HG03097 (cell line): ENCODE data around the gene TFB1M.
"Not testable (repeated sequence)": the region's sequence is repeated elsewhere in the genome, so short reads cannot be mapped to it uniquely, and the experiment has no call there.

Experiments used
- ATAC-seq: cut with Tn5 transposase; IDR thresholded peaks from one replicate; pipeline ENCODE4 v1.9.1; 2021; ENCODE audit not compliant: unreplicated experiment, low FRiP score

Gene TFB1M

DNA sequence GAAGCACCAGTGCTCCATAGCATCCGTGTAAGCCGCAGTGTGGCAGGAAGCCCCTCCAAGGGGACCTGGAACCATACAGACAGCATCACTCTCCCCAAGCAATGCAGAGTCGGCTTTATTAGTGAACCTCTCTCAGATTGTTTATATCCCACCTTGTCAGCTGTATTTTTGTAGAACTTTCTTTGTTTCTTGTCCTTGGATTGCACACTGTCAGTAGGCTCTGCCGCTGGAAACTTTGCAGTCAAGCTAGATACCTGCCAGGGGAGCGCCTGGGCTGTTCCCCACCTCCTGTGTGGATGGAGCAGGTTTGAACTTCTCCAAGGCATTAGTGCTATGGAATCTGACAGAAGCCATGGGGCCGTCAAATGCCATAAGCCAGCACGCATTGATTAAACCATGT, 69.1 kb downstream of the TFB1M start:
- ATAC-seq, result no peak

DNA sequence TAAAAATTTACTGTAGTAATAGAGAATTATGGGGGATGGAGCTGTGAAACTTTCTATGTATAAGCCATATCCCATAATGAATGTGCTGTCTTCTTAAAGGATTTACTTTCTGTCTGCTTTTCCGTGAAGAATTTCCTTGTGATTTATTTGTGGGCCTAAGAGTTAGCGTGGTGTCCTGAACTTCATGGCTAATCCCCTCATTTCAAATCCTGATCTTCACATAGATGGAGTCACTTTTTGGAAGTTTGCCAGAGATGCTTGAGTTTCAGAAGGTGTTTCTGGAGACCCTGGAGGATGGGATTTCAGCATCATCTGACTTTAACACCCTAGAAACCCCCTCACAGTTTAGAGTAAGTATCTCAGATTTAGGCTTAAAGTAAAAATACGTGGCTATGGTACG, 69.8 kb downstream of the TFB1M start:
- no peak for ATAC-seq

DNA sequence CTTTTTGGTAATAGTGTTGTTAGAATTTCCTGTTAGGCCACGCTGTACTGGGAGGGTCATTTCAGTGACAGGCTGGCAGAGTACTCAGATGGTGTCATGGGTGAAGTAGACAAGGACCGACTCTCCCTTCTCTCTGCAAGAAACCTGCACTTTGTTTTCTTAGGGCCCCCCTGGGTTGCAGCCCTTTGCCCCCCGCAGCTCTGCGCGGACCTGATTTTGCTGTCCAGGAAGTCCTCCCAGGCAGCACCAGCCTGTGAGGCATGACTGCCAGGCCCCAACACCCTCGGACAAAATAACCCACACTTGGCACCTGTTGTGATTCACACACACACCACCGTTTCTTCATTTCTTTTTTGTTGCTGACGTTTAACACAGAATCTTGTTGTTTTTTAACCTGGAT, 72.3 kb downstream of the TFB1M start:
- ATAC-seq, result no peak

DNA sequence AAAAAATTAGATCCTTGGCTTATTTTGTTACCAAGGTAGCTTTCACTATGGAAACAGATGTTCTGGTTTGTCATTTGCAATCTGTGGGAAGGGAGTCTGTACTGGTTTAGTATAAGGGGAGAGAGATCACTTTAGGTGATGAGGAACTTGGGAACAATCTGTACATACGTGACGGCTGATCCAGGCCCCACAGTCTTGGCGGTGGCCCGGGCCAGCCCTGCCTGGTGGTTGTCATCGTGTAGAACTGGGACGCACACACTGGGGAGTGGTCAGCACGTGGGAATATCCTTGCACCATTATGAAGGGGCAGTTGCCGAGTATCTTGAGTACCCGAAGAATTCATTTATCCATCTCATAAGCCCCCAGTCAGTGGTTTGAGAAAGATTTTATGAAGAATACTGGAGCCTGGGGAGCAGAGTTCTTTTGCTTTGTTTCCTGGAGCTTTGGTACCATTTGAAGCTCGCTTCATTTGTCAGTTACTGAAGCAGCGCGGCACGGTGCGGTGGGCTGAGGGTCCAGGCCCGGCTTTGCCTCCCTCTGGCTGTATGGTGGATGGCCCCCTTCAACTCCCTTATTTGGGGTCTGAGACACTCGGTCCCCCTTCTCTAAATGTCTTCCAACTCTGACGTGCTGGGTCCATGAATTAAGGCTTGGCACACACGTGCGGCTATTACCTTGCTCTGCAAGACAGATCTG, 73.2 kb downstream of the TFB1M start:
- no peak for ATAC-seq

DNA sequence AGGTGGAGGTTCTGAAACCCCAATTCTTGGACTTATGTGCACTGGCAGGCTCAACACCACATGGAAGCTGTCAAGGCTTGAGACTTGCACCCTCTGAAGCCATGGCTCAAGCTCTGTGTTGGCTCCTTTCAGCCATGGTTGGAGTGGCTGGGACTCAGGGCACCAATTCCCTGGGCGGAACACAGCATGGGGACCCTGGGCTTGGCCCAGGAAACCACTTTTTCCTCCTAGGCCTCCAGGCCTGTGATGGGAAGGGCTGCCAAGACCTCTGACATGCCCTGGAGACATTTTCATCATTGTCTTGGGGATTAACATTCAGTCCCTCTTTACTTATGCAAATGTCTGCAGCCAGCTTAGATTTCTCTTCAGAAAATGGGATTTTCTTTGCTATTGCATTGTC, 76.7 kb downstream of the TFB1M start:
- no peak for ATAC-seq

DNA sequence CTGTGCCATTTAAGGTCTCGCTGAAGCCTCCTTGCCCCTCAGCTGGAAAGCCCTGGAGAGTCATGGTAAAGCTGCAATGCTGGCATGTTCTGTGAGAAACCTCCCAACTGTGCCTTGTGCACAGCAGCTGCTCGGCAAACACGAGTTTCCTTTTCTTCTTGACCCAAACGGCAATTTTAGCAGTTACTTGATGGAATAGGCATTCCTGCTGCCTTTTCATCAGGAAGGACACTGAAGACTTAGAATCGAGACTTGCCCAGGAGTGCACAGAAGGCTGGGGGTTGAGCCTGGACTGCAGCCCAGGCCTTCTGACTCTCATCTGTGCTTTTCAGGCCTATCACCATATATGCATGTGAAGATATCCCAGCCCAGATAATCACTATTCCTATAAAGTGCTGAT, 79.2 kb downstream of the TFB1M start:
- no peak for ATAC-seq

DNA sequence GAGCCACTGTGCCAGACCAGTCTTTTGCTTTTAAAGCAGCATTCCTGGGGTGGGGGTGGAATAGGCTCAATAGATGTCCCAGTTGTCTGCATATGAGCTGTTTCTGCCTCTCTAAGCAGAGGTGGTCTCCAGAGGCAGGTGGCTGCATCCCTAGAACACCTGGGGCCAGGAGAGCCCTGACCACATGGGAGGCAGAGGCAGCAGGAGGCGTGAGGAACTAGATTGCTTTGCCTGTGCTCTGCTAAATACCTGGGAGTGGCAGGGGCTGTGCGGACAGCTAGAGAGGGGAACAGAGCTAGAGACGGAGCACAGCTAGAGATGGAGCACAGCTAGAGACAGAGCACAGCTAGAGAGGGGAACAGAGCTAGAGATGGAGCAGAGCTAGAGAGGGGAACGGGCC, 79.6 kb downstream of the TFB1M start:
- no peak for ATAC-seq

DNA sequence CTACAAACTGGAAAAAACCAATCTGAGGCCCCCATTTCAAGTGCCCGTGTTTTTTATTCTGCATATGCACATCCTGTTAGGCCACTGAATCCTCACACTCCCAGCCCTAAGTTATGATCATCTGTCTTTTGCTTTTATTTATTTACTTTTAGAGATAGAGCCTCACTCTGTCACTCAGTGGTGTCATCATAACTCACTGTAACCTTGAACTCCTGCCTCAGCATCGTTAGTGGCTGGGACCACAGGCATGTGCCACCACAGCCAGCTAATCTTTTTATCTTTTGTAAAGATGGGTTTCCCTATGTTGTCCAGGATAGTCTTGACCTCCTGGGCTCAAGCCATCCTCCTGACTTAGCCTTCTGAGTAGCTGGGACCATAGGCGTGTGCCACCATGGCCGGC, 80.1 kb downstream of the TFB1M start:
- no peak for ATAC-seq

DNA sequence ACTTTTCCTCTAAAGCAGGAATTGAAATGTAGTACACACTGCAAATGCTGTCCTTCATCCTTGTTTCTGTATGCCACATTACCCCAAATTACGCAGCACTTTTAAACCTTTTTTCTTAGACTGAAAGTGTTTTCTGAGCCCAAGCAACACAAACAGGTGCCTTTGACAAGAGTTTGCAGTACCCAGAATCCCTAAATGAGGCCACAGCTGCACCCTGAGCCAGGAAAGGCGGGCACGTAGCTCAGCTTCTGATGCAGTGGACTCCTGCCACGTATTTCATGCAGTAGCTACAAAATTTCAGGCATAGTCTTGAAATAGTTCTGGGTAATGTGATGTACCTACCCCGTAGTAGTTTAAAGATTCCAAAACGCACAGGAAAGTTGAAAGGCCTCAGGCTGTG, 81.4 kb downstream of the TFB1M start:
- no peak for ATAC-seq

DNA sequence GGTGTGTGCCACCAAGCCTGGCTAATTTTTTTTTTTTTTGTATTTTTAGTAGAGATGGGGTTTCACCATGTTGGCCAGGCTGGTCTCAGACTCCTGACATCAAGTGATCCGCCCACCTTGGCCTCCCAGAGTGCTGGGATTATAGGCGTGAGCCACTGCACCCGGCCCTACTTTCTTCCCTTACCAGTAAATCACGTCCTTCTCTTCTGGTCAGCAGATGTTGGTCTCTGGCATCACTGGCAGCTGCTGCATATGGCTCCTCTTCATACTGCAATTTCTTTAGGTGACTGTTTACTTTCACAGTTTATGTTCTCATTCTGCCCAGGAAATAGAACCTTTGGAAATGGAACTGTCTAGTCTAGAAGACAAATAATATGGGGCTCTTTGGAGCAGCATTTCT, 83.3 kb downstream of the TFB1M start:
- ATAC-seq, result not testable (repeated sequence)

DNA sequence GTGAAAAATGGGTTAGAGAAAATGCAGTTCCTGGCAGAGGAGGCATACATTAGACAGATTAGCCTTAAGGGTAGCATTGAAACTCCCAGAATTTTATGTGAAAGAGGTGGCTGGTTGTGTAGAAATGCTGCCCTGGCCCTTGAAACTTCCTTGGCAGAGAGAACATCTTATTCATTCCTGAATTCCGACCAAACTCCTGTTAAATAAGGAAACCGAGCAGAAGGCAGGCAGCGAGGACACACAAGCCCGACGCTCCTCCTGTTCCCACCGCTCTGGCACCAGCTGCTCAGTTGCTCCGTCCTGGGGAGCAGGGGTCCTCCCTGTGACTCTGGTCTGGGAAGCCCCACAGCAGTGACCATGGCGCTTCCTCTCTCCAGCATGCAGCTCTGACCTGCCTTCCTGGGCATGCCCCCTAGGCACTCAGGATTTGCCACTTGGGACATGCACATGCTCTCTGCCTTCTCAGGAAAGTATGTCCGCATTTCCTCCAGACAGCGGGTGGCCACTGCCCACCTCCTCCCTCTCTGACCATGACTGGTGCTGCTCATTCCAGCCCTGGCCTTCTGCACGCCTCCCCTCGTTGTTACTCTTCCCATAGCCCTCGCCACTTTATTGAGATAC, 85.6 kb downstream of the TFB1M start:
- no peak for ATAC-seq

DNA sequence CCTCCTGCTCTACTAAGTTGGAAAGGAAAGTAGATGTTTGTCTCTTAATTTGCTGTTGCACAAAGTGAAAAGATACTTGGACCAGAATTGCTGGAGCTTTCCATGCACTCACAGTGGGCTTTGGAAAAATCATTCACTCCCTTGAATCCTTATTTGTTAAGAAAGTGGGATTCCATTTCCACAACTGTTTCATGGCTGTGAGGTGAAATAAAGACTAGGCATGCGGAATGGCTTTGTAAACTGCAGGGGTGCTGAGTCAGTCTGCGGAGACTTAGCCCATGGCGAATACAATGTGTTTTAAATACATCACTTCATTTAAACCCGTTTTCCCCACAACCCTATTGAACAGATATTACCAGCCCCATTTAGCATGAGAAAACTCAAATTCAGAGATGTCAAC, 87.2 kb downstream of the TFB1M start:
- no peak for ATAC-seq

DNA sequence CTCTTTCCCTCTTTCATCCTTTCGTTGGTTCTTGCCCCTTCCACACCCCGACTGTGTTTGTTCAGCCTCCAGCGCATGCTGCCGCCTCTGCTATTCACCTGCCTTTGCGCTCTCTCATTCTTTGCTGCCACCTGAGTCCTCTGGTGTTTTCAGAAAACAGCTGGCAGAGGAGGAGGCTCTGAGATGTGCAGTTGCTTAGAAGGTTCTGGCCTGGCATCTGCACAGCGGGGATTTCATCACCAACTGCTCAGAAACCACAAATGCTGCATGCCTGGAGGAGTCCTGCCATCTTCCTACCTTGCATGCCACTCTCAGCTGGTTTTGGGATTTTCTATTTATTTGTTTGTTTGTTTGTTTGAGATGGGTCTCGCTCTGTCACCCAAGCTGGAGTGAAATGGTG, 89.7 kb downstream of the TFB1M start:
- ATAC-seq, result no peak

DNA sequence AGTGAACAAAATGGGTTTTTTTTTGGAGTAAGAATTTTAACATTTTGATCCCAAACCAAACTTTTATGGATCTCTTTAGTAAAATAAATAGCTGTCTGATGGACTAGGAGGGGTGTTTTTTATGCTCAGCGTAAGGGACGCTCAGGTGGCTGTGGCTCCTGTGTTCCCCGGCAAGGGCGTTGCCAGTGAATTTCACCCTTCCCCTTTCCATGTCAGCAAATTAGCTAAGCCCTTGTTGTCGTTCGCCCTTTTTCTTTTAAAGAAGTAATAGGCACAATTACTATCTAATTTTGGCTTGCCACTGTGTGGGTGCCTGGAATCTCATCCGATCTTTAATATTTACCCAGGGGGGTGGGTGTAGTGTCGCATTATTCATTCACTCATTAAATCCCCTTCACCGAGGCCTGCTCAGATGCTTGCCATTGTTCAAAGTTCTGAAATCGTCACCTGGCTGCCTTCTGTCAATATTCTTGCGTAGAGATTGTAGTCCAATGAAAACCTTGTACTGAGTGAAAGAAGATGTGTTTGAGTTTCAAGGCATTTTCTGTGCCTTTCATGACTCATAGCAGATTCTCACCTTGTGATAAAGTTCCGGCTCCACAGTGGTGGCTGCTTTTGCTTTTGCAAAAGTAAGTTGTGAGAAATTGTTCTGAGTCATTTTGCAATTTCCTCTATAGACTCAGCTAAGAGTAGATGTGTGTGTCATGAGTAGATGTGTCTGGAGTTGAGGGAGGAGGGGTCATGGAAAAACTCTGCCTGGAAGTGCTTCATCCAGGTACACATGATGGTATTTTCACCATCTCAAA, 90.4 kb downstream of the TFB1M start:
- peak; percentile 91 for ATAC-seq

DNA sequence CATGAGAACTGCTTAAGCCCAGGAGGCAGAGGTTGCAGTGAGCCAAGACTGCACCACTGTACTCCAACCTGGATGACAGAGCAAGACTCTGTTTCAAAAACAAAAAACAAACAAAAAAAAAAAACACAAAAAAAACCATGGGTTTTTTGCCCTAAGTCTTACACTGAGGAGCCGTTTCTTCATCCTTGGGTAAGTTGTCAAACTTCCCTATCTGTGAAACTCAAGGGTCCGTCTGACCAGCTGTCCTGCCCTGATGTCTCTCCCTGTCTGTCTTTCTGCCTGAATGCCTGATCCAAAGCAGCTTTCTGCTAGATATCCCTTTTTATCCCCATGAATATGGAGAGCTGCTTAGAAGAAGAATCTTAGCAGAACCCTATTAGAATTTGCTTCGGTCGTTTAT, 91.8 kb downstream of the TFB1M start:
- ATAC-seq, result no peak

DNA sequence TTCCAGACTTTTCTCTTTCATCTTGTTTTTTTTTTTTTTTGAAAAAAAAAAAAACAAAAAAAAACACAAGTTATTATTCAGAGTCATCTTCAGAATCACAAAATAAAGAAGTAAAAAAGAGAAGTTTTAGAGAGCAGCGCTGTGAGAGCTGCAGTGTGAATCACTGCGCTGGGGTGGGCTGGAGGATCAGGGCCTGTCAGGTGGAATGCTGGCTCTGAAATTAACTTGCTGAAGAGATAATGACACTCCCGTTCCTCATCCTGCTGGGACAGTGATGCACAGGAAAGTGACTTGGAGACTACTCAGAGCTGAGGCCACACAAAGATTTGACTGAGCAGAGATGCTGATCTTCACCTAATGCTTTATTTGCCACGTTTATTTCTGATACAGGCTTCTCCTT, 93.2 kb downstream of the TFB1M start:
- ATAC-seq, result no peak

DNA sequence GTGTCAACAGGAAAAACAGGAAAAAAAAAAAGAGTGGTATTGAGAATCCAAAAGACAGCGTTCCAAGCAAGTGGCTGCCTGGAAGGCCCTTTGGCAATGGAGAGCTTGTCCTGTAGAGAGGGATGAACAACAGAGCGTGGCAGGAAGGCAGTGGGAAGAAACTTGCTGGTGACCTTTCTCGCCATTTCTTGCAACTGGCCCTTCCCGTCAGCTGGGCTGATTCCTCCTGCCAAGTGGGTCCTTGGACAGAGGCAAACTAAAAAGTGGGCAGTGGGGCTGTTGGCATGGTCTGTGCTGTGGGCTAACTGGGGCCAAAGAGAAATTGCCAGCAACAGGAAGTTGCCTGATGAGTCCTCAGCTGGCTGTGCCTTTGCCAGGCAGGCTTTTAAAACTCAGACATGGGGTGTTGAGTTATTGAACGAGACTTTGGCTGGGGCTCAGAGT, 94.4 kb downstream of the TFB1M start:
- no peak for ATAC-seq

DNA sequence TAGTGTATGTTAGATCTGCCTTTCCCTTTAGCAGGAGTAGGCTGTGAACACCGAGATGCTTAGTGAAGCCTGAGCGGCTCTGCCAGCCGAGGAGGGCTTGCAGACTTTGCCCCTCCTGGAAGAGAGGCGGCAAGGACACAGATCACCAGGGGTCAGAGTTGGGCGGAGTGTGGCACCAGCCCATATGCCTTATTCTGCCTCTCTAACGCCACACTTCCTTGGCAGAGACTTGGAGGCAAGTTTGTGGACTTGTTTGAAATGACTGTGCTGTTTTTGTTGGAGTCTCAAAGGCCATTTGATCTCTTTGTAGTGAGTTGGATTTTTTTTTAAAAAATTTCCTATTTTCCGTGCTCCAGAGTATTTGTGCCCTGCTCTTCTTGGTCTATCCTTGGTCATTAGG, 95.0 kb downstream of the TFB1M start:
- ATAC-seq, result no peak

DNA sequence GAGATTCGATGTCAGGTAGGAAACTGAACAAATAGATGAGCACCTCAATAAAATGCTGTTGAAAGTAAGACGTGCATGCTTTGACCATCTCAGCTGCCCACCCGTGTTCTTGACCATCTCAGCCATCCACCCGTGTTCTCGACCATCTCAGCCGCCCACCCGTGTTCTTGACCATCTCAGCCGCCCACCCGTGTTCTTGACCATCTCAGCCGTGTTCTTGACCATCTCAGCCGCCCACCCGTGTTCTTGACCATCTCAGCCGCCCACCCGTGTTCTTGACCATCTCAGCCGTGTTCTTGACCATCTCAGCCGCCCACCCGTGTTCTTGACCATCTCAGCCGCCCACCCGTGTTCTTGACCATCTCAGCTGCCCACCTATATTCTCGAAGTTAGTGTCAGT, 95.6 kb downstream of the TFB1M start:
- not testable (repeated sequence) for ATAC-seq

DNA sequence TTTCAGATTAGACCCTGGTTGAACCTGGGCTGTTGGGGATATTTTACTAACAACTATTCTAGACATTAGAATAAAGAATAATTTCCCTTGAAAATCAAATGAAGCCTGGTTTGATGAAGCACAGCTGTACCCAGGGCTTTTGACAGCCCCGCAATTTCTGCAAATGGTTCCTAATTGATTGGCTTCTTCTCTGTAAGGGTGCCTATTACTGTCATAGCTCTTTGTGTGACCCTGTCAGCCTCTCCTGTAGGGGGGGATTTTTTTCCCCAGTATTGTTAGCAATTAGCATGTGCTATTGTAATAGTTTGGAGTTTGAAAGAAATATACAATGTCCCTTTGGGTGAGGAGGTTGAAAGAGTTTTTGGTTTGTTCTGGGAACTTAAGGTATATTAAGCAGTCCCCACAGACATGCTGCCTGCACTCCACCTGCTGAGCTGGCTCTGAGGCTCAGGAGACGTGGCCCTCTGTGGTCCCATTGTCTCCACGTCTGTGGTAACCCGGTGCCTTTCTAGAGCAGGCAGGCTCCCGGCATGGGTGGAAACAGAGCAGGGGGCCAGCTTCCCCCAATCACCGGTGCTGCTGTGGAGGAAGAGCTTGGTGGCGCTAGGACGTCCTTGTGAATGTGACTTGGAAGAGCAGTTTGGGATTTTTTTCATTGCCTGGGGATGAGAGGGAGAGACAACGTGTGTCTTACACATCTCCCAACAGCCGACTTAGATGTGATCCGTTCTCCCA, 97.8 kb downstream of the TFB1M start:
- no peak for ATAC-seq

DNA sequence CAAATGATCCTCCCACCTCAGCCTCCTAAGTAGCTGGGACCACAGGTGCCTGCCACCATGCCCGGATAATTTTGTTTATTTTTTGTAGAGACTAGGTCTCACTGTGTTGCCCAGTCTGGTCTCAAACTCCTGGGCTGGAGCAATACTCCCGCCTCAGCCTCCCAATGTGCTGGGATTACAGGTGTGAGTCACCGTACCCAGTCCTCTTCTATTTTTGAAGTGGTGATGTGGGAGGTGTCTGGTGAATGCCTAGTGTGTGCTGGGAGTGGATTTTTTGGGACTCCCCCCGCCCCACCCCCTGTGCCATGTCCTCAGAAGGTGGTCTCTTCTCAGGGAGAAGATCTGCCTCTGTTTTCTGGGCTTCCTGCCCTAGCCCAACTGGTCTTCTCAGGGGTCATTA, 98.4 kb downstream of the TFB1M start:
- no peak for ATAC-seq
